HCEC 1CT (cell line): ENCODE measurements around the gene NCMAP.
A peak's percentile ranks its signal among the peaks of the same experiment; 100 is the strongest.
"Not testable (repeated sequence)": the region's sequence is repeated elsewhere in the genome, so short reads cannot be mapped to it uniquely, and the experiment has no call there.

ENCODE experiments used
- DNase-seq: peaks from one replicate; pipeline ENCODE4 v3.0.0-alpha.2; 2017

The NCMAP gene, protein sequence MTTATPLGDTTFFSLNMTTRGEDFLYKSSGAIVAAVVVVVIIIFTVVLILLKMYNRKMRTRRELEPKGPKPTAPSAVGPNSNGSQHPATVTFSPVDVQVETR

DNA sequence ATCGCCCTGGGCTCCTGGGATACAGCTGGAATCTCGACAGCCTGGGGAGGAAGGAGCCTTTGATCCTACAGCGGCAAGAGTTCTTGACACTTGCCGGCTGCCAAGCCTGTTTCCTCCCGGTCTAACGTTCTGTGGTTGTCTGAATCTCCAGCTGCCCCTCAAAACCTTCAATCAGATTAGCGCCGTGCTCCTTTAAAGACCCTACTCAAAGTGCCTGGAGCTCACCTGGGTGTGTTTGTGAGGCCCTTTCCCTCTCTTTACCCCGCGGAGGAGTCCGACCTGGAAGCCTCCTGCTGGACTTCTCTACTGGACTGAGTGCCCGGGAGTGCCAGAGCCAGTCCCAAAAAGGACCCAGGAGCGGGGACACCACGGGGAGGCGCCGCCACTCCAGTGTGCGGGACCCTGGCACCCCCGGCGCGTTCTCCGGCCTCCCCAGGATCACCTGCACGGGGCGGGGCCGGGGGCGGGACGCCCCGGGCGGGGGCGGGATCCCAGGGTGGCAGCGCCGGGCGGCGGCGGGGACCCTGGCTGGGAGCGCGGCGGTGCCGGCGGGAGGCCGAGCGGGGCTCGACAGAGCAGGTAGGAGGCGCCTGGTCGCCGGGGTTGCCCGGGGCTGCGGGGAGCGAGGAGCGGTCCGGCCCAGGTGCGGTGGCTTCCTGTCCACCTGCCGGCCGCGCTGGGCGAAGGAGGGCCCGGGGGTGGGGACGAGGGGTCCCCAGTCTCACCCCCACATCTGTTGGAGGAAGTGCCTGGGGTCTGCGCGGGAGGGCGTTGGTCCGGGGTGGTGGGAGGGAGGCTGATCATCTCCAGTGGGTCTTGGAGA, at the start of gene NCMAP:
Gene NCMAP (plus strand): TSS at position 497 of the 823 bp plus-strand sequence. CDS start 39,344 bp downstream, outside the sequence.
- no peak for DNase-seq

DNA sequence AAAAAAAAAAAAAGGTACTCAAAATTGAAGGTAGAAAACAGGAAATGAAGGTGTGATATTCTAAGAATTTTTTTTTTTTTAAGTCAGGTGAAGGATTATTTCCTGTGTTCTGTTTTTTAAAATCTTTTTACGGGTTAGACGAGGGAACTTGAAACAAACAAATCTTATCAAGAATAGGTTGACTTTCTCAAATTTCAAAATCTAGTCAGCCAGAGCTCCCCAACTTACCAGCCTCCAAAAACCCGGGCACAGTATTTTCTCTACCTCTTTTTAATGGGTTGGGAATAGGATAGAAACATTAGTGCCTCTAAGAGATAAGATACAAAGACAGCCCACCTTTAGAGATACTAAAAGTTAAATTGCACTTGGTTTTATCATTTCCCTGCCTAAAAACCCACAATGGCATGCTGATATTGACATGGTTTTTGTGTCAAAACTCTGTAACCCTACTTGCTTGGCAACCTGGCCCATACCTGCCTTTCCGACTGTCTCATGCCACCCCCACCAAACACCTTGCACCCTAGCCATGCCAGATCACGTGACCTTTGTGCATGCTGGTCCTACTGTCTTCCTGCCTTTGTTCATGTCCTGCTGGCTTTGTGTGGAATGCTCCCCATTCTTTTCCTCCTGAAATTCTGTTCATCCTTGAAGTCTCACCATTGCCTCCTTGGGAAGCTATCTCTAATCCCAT, 49.1 kb upstream of the NCMAP start:
- DNase-seq: no peak

DNA sequence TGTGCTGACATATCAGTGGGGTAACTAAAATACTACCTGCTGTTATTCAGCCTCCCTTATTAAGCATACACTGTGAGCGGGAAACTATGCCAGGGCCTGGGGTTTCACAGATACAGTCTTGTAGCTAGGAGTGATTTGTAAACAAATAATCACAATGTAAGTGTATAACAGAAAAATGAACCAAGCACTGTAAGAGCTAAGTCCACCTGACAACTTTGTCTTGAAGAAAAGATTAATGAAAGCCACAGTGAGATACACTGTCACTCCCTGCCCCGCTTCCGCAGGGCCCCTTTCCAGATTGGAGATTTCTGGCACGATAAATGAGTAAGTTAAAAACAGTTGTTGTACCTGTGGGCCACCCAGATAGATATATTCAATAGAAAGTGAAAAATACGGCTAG, 48.5 kb upstream of the NCMAP start:
- no peak for DNase-seq

DNA sequence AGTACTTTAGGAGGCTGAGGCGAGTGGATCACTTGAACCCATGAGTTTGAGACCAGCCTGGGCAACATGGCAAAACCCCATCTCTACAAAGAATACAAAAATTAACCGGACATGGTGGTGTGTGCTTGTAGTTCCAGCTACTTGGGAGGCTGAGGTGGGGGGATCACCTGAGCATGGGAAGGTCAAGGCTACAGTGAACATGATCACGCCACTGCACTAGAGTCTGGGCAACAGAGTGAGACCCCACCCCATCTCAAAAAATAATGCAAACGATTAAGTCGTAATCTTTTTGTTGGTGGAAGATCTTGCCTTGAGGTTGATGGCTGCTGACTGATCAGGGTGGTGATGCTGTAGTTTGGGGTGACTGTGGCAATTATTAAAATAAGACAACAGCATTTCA, 47.0 kb upstream of the NCMAP start:
- DNase-seq: no peak

DNA sequence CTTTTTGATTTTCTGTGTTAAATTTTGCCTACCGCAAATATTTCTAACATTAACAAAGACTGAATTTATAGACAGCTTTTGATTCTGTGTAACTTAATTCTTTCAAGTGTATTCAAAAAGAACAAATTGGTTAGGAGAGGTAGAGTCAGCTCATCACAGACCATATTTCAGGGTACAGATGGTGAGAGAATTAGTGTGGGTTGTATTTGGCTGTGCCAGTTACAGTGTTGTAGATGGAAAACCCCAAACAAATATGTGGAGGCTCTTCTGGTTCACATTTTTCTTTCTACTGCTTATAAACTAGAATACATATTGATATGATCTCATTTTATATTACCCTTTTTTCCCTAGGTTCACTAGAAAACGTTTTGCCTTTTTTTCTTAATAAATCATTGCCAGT, 42.2 kb upstream of the NCMAP start:
- no peak for DNase-seq

DNA sequence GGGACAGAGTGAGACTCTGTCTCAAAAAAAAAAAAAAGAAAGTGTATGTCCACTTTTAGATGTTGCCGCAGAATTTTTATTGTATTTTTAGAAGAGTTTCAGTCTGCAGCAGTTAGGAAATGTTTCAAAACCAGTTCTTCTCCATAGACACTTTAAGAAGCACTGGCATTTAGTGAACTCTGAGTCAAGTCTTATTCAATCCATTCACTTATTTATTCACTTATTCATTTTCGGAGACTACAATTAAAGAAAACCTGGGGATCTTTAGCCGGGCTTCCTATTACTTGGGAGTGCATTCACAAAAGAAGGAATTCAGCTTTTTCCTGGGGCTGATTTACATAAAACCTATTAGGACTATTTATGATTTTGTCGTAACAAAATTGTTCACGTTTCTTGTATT, 40.9 kb upstream of the NCMAP start:
- DNase-seq: no peak

DNA sequence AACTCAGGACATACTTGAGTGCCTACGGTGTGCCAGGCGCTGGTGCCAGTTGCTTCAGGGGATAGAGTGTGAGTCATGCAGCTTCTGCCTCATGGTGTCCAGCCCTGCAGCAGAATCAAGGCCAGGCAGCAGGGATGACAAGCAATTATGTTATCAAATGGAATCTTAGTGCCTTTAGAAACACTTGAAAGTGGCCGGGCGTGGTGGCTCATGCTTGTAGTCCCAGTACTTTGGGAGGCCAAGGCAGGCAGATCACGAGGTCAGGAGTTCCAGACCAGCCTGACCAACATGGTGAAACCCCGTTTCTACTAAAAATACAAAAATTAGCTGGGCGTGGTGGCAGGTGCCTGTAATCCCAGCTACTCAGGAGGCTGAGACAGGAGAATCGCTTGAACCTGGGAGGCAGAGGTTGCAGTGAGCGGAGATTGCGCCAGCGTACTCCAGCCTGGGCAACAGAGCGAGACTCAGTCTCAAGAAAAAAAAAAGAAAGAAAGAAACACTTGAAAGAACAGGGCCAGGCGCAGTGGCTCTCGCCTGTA, 40.1 kb upstream of the NCMAP start:
- peak; percentile 11 for DNase-seq

DNA sequence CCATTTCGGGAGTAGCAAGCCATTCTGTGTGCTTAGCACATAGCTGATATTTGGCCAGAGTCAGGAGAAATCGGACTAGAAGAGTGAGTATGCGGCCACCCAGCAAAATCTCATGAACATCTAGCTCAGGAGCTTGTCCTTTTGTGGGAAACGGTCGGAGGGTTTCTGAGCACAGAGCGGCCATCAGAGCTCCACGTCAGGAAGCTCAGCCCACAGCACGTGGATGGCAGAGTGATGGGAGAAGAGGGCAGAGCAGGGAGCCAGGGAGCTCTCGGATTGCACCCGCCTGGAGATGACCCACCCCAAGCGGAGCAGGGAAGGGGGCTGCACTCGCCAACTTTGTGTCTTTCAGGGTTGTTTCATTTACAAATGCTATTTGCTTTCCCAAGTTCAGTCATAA, 39.4 kb upstream of the NCMAP start:
- DNase-seq: no peak

DNA sequence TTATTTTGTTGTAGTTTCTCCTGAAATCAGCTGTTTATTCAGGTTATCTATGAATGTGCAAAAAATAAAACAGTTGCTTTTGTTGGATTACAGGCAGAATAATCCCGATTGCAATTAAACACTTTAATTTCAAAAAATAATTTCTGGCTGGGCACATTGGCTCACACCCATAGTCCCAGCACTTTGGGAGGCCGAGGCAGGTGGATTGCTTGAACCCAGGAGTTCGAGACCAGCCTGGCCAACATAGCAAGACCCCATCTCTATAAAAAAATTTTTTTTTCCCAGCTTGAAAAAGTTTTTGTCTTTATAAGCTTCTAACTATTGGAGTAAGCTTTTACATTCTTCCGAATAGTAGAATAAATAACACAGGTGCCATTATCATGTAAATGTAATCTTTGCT, 38.0 kb upstream of the NCMAP start:
- DNase-seq: no peak

DNA sequence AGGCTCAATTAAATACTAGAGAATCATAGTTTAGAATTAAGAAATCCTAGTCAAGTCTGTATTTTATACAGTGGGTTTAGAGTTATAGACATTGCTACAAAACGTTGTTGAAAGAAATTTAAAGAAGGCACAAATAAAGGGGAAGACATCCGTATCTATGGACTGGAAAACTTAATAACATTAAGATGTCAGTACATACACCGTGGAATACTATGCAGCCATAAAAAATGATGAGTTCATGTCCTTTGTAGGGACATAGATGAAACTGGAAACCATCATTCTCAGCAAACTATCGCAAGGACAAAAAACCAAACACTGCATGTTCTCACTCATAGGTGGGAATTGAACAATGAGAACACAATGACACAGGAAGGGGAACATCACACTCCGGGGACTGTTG, 35.6 kb upstream of the NCMAP start:
- not testable (repeated sequence) for DNase-seq

DNA sequence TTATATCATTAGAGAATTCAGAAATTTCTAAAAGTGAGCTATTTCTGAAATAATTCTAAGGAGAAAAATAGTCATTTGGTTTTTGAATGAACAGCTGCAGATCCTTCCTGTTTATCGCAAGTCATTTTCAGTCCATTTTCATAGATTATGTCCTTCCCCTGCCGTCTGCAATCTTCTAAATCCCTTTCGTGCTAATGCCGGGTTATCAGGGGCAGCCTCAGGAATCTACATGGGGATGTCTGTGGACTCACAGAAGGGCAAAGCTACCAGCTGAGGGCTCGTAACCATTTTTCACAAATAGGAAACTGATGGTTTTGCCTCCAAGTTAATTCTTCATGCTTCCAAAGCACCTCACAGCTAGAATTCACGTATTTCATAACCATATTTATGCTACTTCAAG, 30.3 kb upstream of the NCMAP start:
- DNase-seq: no peak

DNA sequence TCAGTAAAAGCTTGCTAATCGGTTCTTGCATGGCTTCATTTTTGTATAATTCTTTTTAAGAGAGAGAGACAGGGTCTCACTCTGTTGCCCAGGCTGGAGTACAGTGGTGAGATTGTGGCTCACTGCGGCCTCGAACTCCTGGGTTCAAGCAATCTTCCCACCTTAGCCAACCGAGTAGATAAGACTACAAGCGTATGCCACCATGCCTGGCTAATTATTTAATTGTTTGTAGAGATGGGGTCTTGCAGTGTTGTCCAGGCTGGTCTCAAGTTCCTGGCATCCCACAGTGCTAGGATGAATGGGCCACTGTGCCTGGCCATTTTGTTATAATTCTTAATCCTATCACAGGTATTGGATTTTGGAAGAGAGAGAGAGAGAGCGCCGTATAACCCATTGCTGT, 29.8 kb upstream of the NCMAP start:
- DNase-seq: no peak

DNA sequence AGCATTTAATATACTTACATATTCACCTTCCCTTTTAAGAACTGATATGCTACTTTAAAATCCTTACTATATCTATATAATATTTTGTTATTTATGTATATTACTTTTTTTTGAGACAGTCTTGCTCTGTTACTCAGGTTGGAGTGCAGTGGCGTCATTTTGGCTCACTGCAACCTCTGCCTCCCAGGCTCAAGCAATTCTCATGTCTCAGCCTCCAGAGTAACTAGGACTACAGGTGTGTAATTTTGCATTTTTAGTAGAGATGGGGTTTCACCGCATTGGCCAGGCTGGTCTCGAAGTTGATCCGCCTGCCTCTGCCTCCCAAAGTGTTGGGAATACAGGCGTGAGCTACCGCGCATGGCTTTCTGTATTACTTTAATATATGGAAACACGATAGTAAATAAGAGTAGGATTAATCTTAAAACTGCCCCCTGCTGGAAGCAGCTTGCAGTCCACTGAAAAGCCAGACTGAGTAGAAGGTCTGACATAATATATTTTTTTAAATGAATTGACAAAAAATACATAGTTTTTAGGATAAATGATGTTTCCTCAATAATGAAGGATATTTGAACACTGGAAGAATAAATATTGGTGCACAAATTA, 28.8 kb upstream of the NCMAP start:
- peak; percentile 17 for DNase-seq

DNA sequence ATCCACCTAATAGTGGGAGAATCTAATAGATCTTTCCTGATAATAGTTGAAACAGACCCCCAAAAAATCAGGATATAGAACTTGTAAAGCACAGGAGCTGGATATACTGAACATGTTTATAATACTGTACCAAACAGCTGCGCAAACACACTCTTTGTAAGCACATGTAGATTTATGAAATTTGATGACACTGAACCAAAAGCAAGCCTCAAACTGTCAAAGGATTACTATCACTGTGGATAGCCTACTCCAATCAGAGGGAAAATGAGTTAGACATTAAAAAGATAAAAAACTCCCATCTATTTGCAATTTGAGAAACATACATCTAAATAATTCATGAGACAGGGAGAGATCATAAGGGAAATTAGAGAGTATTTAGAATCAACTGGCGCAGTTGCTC, 27.1 kb upstream of the NCMAP start:
- no peak for DNase-seq

DNA sequence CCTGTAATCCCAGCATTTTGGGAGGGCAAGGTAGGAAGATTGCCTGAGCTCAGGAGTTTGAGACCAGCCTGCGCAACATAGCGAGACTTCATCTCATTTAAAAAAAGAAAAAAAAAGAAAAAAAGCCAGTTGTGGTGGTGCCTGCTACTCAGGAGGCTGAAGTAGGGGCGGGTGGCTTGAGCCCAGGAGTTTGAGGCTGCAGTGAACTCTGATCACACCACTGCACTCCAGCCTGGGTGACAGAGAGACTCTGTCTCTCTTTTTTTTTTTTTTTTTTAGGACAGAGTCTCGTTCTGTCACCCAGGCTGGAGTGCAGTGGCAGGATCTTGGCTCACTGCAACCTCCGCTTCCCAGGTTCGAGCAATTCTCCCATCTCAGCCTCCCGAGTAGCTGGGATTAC, 26.6 kb upstream of the NCMAP start:
- not testable (repeated sequence) for DNase-seq

DNA sequence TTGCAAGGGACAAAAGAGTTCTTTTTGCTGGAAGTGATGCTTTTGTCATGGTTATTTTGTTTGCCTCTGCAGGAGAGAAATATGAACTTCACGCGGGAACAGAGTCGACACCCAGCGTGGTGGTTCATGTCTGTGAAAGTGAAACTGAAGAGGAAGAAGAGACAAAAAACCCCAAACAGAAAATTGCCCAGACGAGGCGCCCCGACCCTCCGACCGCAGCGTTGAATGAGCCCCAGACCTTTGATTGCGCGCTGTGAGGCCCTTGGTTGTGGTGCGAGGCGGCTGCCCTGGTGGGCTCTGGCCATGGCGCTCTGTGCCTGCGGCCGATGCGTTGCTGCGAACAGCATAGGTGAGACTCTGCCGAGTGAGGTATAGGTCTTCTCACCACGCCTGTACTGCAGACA, 20.9 kb upstream of the NCMAP start:
- DNase-seq: no peak

DNA sequence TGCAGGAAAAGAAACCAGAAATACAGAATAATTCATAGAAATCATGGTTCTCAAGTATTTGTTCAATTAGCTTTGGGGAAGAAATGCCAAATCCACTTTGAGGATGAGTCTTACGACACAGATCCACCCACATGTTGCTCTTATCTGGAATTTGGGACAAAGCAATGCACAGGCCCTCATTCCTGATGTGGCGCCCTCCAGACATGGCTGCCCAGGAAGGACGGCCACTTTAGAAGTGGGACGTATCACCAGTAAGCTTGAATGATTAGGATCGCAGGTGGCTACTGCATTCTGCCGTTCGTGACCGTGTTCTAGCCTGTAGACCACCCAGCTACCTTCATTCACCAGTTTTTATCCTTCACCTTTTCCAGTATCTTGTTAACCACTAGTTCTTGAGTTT, 20.1 kb upstream of the NCMAP start:
- no peak for DNase-seq

DNA sequence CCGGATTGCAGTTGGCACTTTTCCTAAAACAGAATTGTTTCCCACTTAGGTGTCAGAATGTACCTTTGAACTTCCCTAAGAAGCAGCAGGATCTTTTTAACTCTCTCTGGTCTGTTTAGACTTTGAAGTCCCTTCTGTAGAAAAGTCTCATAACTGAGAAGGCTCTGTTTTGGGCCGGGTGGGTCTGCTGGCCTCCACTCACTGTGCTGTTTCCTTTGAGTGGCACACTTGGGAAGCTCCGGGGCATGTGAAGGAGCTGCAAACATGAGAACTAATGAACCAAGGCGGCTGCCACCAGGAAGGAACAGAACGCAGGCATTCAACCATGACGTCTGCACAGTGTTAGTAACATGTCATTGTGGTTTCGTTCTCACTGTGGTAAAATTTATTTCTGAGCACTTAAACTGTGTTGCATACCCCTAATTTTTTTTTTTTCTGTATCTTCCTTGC, 19.5 kb upstream of the NCMAP start:
- no peak for DNase-seq

DNA sequence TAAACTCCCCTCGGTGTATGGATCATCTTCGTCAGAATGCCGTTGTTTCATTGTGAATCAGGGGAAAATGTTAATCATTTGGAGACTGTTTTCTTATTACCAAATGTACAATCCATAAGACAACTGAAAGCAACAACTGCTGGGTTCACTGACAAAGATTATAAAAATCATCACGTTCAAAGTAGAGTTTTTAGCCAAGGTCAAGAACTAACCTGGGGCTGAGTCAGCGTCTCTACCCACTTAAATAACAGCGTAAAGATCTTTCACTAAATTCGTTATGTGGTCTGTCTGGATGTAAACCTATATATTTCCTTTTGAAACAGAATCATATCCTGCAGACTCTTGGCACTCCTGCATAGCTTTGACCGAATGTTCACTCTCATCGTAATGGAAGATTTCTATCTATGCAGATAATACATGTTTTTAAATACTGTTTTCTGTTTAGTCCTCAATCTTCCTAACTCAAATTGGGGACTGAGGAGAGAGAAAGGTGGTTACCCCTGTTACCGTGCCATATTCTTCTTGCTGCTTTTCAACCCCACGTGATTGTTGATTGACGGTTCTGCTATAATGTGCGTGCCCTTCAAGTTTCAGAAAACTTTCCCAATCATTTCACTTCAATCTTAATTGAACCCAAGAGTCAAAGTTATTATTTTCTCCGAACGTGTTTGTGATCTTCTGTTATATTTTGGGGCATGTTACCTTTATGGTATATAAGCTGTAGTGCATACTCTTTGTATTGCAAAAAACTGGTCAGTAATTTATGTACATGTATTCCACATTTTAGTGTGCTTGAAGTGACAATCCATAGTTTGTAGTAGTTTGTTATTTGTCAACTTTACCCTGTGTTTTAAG, 15.6 kb upstream of the NCMAP start:
- no peak for DNase-seq

DNA sequence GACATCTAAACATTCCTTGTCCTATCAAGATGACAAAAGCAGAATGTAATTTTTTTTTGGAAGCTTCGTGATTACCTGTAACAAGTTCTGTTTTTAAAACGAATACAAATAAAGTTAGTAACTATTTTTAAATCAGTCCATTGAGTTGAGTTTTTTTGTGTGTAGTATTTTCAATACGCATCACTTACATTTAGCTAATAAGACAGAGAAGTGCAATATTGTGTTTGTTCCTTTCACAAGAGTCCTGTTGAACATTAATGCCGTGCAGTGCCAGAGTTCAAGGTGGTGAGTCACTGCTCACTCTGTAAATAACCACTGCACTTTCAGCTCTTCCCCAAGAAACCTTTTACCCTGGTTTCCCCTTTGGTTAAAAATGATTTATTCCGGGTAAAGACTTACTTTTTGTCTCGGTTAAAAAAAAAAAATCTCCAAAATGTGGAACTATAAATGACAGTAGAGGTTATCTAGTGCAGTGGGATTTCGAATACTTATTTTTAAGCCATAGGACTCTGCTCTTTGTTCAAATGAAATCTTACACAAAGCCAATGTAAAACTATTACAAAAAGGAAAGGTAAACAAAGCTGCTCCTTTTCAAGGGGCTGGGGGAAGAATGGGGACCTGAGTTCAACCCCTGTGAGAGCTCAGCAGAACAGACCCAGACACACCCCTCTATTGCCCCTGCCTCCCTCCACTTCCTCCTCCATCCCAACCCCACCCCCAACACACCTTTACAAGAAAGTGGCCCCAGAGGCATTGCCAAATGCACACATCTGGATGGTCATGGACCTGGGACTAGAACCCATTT, 14.8 kb upstream of the NCMAP start:
- DNase-seq: peak; percentile 73

DNA sequence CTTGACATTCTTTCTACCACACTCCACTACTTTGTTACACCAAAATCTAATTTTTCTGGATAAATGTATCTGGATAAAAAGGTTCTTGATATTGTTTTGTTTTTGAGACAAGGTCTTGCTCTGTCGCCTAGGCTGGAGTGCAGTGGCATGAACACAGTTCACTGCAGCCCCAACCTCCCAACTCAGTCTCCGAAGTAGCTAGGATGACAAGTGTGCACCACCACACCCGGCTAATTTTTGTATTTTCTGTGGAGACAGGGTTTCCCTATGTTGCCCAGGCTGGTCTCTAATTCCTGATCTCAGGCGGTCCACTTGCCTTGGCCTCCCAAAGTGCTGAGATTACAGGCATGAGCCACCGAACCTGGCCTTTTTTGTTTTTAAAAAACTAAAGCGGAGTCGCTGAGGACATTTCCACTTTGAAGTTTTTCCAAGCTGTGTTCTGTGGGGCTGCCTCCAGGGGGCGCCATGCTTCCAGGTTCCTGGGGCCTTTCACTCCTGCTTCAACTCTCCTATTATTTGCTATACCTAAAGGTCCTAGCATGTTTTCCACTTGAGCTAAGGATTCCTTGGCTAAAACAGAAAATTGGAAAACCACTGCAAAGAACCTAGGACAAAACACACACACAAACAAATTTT, 14.1 kb upstream of the NCMAP start:
- peak; percentile 21 for DNase-seq
